ENCODE data around the gene KDM4C. TPM values are rescaled to one million over a fixed set of nuclear protein-coding genes. Genes with fewer than 3 reads are reported as not detected.

KDM4C gene
- total and polyA plus RNA-seq, 10 donors: 11.1 to 85.5 (median 61.9) TPM

DNA sequence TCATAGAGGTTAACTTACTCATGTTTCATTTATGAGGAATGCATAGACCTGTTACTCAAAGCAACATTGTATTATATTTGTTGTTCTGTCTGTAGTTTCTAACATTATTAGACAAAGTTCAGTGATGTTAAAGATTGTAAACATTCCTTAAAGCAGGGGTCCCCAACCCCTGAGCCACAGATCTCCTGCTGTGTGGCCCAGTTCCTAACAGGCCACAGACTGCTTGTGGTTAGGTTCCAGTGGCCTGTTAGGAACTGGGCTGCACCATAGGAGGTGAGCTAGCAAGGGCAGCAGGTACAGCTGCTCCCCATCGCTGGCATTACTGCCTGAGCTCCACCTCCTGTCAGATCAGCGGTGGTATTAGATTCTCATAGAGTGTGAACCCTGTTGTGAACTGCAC lies 181.1 kb downstream of the KDM4C start:
- Histone ChIP-seq H3K27me3 (replicated peaks in 1 of 7) (no peaks in the 10 kb centered on the region), H3K27ac (no peak overlapping the region), H3K36me3 (peaks cover 0 to 18% (median 0%) of the 10 kb centered on the region in 6 donors), H3K9me3 (no peaks in the 10 kb centered on the region), H3K4me1 (peaks cover 0 to 34% (median 0%) of the 10 kb centered on the region in 6 donors), H3K4me3 (no peak overlapping the region)
- no peak for DNase-seq
- TF ChIP-seq POLR2AphosphoS5 (IDR thresholded peaks at IDR 0.05): no peak
- TF ChIP-seq, protein P1, sequence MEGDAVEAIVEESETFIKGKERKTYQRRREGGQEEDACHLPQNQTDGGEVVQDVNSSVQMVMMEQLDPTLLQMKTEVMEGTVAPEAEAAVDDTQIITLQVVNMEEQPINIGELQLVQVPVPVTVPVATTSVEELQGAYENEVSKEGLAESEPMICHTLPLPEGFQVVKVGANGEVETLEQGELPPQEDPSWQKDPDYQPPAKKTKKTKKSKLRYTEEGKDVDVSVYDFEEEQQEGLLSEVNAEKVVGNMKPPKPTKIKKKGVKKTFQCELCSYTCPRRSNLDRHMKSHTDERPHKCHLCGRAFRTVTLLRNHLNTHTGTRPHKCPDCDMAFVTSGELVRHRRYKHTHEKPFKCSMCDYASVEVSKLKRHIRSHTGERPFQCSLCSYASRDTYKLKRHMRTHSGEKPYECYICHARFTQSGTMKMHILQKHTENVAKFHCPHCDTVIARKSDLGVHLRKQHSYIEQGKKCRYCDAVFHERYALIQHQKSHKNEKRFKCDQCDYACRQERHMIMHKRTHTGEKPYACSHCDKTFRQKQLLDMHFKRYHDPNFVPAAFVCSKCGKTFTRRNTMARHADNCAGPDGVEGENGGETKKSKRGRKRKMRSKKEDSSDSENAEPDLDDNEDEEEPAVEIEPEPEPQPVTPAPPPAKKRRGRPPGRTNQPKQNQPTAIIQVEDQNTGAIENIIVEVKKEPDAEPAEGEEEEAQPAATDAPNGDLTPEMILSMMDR (IDR thresholded peaks at IDR 0.05 in 8 of 11, conservative IDR thresholded peaks at IDR 0.05 in 3 of 11): no peak
- TF ChIP-seq POLR2A (IDR thresholded peaks at IDR 0.05): no peak
- intact Hi-C loops (cut with DNase I; ENCODE audit: low total_unique reads): no loop called here
- 95 to 100% (median 99%) methylated on average over 2 of the region's 2 CpGs; no CpG with 5 or more reads in 1 of the 5 donors for WGBS, 5 donors

DNA sequence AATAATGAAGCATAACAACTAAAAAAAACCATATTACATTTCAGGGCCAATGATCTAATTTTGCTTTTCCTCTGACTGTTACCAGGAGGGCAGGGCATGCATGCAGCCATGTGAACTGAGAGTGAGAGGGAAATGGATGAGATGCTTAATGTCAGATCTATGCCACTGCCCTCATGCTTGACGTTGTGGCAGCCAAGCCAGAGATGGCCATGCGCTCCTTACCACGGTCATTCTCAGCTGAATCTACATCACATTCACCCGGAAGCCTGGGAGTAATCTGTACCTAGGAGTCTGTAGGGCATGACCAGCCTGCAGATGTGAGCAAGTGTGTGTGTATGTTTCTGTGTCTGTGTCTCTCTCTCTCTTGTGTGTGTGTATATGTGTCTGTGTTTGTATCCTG lies 183.7 kb downstream of the KDM4C start:
- Histone ChIP-seq H3K27me3 (replicated peaks in 1 of 7) (no peaks in the 10 kb centered on the region), H3K27ac (no peak overlapping the region), H3K4me1 (peaks cover 0 to 37% (median 6%) of the 10 kb centered on the region in 6 donors), H3K9me3 (no peaks in the 10 kb centered on the region), H3K36me3 (peaks cover 0 to 18% (median 0%) of the 10 kb centered on the region in 6 donors), H3K4me3 (no peak overlapping the region)
- intact Hi-C loops (cut with DNase I; ENCODE audit: low total_unique reads): no loop called here
- TF ChIP-seq POLR2A (IDR thresholded peaks at IDR 0.05) (no peak), POLR2AphosphoS5 (IDR thresholded peaks at IDR 0.05) (no peak)
- TF ChIP-seq, protein P1 (IDR thresholded peaks at IDR 0.05 in 8 of 11, conservative IDR thresholded peaks at IDR 0.05 in 3 of 11): no peak
- 65 to 92% (median 90%) methylated on average over 4 of the region's 4 CpGs for WGBS, 5 donors
- no peak for DNase-seq

DNA sequence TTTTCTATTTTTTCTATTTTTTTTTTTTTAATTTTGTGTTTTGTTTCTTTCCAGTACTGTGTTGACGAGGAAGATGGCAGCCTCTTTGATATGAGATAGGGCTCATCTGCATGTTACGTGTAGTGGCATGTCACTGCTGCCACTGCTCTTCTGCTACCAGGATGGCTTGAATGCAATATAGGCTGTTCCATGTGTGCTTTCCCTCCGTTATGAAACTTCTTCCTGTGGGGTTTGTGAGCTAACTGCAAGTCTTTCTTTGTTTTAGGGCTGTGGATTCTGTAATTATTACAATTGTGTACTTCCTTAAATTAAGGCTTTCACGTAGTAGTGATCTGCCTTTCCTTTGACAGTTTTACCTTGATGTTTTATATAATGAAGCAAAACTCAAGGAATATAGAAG lies 184.6 kb downstream of the KDM4C start:
- Histone ChIP-seq H3K4me1 (peaks cover 0 to 28% (median 6%) of the 10 kb centered on the region in 6 donors), H3K27ac (no peak overlapping the region), H3K4me3 (no peak overlapping the region), H3K27me3 (replicated peaks in 1 of 7) (no peaks in the 10 kb centered on the region), H3K9me3 (no peaks in the 10 kb centered on the region), H3K36me3 (peaks cover 0 to 18% (median 0%) of the 10 kb centered on the region in 6 donors)
- no peak for DNase-seq
- 53 to 74% (median 69%) methylated on average over 4 of the region's 4 CpGs for WGBS, 5 donors
- intact Hi-C loops (cut with DNase I; ENCODE audit: low total_unique reads): no loop called here
- TF ChIP-seq POLR2A (IDR thresholded peaks at IDR 0.05) (no peak), POLR2AphosphoS5 (IDR thresholded peaks at IDR 0.05) (no peak)
- TF ChIP-seq, protein P1 (IDR thresholded peaks at IDR 0.05 in 8 of 11, conservative IDR thresholded peaks at IDR 0.05 in 3 of 11): no peak

DNA sequence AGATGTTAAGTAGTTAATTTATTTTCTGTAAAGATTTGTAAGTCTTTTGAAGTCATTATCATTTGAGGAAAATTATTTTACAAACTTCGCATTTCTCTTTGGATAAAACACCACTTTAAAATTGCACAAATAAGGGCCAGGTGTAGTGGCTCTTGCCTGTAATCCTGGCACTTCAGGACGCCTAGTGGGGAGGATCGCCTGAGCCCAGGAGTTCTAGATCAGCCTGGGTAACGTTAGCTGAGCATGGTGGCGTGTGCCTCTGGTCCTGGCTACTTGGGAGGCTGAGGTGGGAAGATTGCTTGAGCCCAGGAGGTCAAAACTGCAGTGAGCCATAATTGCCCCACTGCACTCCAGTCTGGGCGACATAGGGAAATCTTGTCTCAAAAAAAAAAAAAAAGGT lies 185.5 kb downstream of the KDM4C start:
- TF ChIP-seq, protein P1 (IDR thresholded peaks at IDR 0.05 in 8 of 11, conservative IDR thresholded peaks at IDR 0.05 in 3 of 11): no peak
- TF ChIP-seq POLR2A (IDR thresholded peaks at IDR 0.05) (no peak), POLR2AphosphoS5 (IDR thresholded peaks at IDR 0.05) (no peak)
- Histone ChIP-seq H3K4me3 (no peak overlapping the region), H3K27ac (no peak overlapping the region), H3K4me1 (peaks cover 0 to 27% (median 6%) of the 10 kb centered on the region in 6 donors), H3K36me3 (peaks cover 0 to 18% (median 0%) of the 10 kb centered on the region in 6 donors), H3K27me3 (replicated peaks in 1 of 7) (no peaks in the 10 kb centered on the region), H3K9me3 (no peaks in the 10 kb centered on the region)
- 79 to 96% (median 93%) methylated on average over 6 of the region's 6 CpGs for WGBS, 5 donors
- DNase-seq: no peak
- intact Hi-C loops (cut with DNase I; ENCODE audit: low total_unique reads): no loop called here
